Measurements from ENCODE around the gene STRIT1.
"Not testable (repeated sequence)": the region's sequence is repeated elsewhere in the genome, so short reads cannot be mapped to it uniquely, and the experiment has no call there.

Gene STRIT1

DNA sequence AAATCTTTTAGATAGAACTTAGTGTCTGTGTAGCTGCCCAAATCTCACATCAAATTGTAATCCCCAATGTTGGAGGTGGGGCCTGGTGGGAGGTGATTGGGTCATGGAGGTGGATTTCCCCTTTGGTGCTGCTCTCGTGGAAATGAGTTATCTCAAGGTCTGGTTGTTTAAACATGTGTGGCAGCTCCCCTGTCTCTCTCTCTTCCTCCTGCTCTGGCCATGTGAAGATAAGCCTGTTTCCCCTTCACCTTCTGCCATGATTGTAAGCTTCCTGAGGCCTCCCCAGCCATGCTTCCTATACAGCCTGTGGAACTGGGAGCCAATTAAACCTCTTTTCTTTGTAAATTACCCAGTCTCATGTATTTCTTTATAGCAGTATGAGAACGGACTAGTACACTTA, 30.6 kb downstream of the STRIT1 start:
- not testable (repeated sequence) for FAIRE-seq

DNA sequence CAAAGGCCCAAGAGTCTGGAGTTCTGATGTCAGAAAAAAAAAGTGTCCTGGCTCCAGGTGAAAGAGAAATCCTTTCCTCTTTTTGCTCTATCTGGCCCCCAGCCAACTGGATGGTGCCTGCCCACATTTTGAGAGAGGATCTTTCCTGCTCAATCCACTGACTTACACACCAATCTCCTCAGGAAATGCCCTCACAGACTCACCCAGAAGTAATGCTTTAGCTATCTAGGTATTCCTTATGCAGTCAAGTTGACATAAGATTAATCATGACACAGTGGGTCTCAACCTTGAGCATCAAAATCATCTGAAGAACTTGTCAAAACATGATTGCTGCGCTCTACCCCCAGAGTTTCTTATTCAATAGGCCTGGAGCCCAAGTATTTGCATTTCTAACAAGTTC, 31.2 kb downstream of the STRIT1 start:
- FAIRE-seq = no peak

DNA sequence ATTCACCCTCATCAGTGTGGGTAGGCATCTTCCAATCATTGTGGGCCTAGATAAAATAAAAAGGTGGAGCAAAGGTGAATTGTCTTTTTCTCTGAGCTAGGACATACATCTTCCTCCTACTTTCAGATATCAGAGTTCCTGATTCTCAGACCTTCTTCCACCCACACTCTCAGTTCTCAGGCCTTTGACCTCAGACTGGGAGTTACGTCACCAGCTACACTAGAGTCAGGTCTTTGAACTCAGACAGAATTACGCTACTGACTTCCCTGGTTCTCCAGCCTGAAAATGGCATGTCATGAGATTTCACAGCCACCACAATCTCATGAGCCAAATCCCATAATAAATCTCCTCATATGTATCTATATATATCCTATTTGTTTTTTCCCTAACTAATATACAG, 39.0 kb downstream of the STRIT1 start:
- FAIRE-seq = no peak

DNA sequence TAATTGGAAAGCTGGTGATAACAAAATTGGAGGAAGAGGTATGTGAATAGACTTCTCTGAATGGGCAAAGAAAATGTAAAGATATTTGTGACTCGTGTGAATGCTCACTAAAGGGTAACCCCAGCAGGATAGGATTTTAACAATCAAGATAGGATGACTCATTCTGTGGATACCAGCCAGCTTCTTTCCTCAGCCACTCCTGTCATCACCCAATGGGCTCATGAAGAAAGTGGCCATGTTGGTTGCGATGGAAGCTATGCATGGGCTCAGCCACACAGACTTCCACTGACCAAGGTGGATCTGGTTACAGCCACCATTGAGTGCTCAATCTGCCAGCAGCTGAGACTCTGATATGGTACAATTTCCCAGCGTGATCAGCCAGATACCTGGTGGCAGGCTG, 40.9 kb downstream of the STRIT1 start:
- no peak for FAIRE-seq

DNA sequence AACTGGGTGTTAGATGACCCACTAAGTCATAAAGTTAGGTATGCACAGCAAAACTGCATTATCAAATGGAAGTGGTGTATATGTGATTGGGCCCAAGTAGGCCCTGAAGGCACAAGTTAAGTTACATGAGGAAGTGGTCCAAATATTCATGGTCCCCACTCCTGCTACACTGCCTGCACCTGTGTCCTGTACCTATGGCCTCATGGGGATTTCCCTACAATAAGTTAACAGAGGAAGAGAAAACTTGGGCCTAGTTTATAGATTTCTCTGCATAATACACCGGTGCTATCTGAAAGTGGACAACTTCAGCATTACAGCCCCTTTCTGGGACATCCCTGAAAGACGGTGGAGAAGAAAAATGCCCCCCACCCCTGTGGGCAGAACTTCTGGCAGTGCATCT, 41.5 kb downstream of the STRIT1 start:
- FAIRE-seq = no peak

DNA sequence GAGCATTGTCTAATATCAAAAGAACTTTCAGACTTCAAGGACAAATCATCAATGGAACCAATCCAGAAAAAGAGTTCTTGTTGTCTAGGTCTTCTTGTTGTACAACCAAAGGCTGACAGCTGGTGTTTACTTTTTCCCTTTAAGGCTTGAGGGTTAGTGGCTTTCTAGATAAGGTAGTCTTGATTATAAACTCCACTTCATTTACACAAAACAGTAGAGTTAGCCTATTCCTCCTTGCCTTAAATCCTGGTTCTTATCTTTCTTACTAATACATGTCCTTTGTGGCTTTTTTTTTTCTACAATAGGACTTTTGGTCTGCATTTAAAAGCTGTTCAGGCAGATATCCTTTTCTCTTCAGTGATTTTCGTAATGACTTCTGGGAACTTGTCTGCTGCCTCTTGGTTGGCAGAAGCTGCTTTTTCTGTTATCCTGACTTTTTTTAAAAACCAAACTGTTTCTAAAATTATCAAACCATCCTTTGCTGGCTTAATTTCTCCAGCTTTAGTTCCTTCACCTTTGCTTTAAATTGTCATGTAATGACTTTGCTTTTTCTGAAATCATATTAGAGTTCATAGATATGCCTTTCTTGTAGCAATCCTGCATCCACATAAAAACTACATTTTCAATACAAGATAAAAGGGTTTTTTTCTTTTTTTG, 44.8 kb downstream of the STRIT1 start:
- no peak for FAIRE-seq

DNA sequence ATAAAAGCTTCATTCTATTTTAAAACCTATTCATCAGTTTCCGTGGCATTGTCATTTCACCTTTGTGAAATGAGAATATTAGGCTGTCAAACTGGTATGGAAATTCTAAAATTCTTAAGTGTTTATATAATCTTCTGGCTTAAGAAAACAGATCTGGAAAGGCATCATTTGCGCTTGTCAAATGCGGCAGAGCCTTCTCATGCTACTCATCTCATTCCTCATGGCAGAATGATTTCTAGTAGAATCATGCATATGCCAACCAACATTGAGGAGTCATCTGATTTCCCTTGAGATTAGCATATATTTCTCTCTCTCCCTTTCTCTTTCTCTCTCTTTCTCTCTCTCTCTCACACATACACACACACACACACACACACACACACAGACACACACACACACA, 48.8 kb downstream of the STRIT1 start:
- no peak for FAIRE-seq

DNA sequence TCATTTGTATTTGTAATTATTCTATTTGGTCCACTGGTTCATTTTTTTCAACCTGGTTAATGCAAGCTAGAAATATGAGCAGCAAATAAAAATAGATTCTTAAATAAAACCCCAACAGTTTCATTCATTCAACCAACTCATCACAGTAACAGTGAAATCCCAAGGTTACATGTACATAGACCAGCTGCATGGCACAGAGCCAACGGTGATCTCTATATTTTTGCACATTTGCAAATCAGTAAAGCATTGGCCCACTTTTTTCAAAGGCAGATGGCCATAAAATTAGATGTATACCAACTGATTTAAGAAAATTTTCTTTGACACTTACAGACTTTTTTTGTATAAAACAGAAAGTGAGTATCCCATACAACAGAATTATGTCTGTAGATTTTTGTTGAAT, 49.3 kb downstream of the STRIT1 start:
- FAIRE-seq = no peak

DNA sequence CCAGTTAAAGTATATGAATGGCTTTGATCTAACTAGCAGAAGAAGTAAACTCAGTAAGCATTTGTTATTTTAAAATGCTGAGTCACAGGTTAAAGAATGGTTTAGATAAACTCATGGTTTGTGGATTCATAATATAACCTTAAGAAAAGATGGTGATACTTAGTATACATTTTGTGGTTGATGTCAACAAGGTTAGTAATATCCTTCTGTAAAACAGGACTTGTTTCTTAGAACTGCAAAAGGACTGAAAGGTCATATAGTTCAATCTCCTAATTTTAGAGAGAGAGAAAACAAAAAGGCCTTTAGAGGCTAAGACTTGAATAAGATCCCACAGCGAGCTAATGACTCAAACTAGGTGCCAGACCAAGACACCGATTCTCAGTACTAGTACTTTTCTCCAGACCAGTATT, 50.0 kb downstream of the STRIT1 start:
- no peak for FAIRE-seq

DNA sequence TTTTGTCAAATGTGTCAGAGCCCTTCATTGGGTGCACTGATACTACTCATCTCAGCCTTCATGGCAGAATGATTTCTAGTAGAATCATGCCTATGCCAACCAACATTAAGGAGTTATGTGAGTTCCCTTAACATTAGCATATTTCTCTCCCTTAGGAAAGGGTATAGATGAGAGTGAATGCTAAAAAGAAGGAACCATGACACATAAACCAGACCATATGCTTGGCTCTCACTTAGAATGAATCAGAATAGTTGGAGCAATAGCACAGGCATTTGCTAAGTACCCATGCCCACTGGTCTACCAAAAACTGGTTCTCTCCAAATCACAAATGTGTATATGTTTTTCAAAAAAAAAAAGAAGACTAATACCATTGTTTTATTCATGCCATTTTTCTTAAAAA, 51.1 kb downstream of the STRIT1 start:
- no peak for FAIRE-seq

DNA sequence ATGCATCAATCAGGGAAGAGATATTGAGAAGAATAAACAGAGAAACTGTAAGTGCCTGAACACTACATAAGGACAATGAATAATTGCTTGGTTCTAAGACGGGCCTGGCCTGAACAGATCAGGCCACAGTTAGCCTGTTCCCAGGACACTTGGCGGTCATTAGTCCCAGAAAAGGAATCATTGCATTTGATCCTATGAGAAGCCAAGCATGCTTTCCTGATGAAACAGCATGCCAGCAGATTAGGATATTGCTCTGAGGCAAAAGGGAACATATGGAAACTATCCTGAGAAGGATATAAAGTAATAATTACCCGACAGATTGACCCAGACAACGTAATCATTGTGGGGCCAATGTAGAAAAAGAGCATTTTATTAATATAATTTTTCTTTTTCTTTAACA, 51.9 kb downstream of the STRIT1 start:
- FAIRE-seq = no peak

Data from islet of Langerhans (tissue), 1 donor.